Right lobe of liver (tissue), 4 donors: Measurements from ENCODE around the gene METTL17.
"Not testable (repeated sequence)": the region's sequence is repeated elsewhere in the genome, so short reads cannot be mapped to it uniquely, and the experiment has no call there.

Source experiments
- CTCF ChIP-seq, 4 donors: fragments of 200-600 bp in 3 of 4; fragments of 450-650 bp in 1 of 4; IDR thresholded peaks; one replicate each; pipeline versions ENCODE4 v1.5.1 to v1.8.0; 2016 to 2022; ENCODE audit warnings: antibody characterized with exemption in 4 of 4, mild to moderate bottlenecking in 2 of 4
- POLR2A ChIP-seq: fragments of 450-650 bp; IDR thresholded peaks from one replicate; pipeline ENCODE4 v1.6.1; 2017; ENCODE audit warnings: antibody characterized with exemption, mild to moderate bottlenecking
- donor health status: DM: no; HTN: no; CAD: no.
- donor health status: DM: no; HTN: no; CAD: no.
- donor health status: DM: no; HTN: yes; CAD: no.

- TF ChIP-seq CTCF (IDR thresholded peaks at IDR 0.05); POLR2A: not testable (repeated sequence)
Measured at GRCh38 chr14:20985650-20986049, 4.1 kb upstream of the METTL17 start.
